Pancreas (tissue), 10 donors: Measurements from ENCODE around the gene PPP1R37. TPM values are rescaled to one million over a fixed set of nuclear protein-coding genes. Genes with fewer than 3 reads are reported as not detected.

ENCODE experiments used
- ATAC-seq, 4 donors: fragments of 200-7000 bp; cut with Tn5 transposase; one replicate each; pipeline versions ENCODE4 v1.8.0 to v1.9.1; 2020; ENCODE audit warnings: mild to moderate bottlenecking in 4 of 4, moderate library complexity in 4 of 4
- DNase-seq, 6 donors: peaks; one replicate each; pipeline ENCODE4 v3.0.0-alpha.2; 2020
- FAIRE-seq: peaks from 2 replicates; lab custom pipeline; 2012; peaks lifted over from hg19 to GRCh38; lab: Jason Lieb, UNC
- H3K27ac ChIP-seq, 4 donors: fragments of 200-600 bp; sonication (generic); 1 replicate in 3 of 4; 2 replicates in 1 of 4; pipeline versions ENCODE4 v1.5.0 to v1.8.0; 2020
- H3K27me3 ChIP-seq, 4 donors: fragments of 200-600 bp; one replicate each; pipeline ENCODE4 v1.8.0; 2021
- H3K36me3 ChIP-seq, 3 donors: fragments of 200-600 bp; sonication (generic) in 1 of 3; one replicate each; pipeline versions ENCODE4 v1.5.0 to v1.8.0; 2020 to 2021
- H3K4me1 ChIP-seq, 3 donors: fragments of 200-600 bp; one replicate each; pipeline ENCODE4 v1.8.0; 2021
- H3K4me3 ChIP-seq, 4 donors: fragments of 200-600 bp; sonication (generic) in 2 of 4; one replicate each; pipeline versions ENCODE4 v1.5.0 to v1.8.0; 2020 to 2021
- H3K9me3 ChIP-seq, 4 donors: fragments of 200-600 bp; one replicate each; pipeline ENCODE4 v1.8.0; 2021
- CTCF ChIP-seq, 4 donors: fragments of 200-600 bp; sonication (generic) in 3 of 4; IDR thresholded peaks; one replicate each; pipeline versions ENCODE4 v1.5.0 to v1.8.0; 2021; ENCODE audit warnings: antibody characterized with exemption in 4 of 4
- WGBS, 2 donors: extraction: QIAGEN DNeasy Blood & Tissue Kit; methylation state at CpG; one replicate each; pipeline ENCODE4 v1.1.7; 2013; 5-methylcytosine and 5-hydroxymethylcytosine counted together
- intact Hi-C, 3 donors: fragments of 100-400 bp; cut with DNase I; formaldehyde crosslinking; loops; one replicate each; pipeline versions ENCODE4 v1.11.1 to v1.14.2; 2022
- polyA plus RNA-seq, 2 donors: library from polyadenylated mRNA; stranded (reverse); fragments of 200-250 nt; gene quantifications; one replicate each; pipeline ENCODE4 v1.2.3, GENCODE V29; 2013
- total RNA-seq, 6 donors: library from RNA; stranded (reverse); fragmentation: NEBNext Ultra II Directional in 4 of 6; extraction: Animal tissue kit (Norgen Biotek cat#: 25700) in 4 of 6; gene quantifications; one replicate each; pipeline versions ENCODE4 v1.2.1 to v1.2.4, GENCODE V29; 2021 to 2023
- donor health status: healthy with polysubstance abuse.
- donor health status: DM: no; HTN: no; CAD: no; lungs with moderate emphysema.
- donor health status: DM: no; HTN: no; CAD: no.
- donor health status: control.
- donor health status: control.
- donor health status: Bipolar disorder and iron deficiency.
- donor health status: DM: yes; HTN: yes; CAD: no.
- donor health status: DM: no; HTN: no; CAD: no.
- donor health status: DM: no; HTN: no; CAD: no.
- donor health status: DM: yes; HTN: yes; CAD: no.

Gene PPP1R37
- total and polyA plus RNA-seq, 8 donors: 13.0 to 57.4 (median 15.3) TPM

DNA sequence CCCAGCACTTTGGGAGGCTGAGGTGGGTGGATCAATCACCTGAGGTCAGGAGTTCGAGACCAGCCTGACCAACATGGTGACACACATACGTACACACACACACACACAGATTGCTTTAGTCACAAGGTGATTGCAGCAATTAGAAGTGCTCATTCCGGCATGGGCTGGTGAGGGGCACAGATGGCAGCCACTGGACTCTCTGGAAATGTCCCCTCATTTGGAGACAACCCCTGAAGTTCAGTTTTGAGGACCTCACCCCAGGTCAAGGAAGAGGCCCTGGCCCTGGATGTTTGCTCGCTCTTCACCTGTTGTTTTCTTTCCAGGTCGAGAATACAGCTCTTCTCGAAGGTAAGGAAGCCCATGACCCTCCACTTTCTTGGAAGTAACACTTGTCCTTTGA is 22.8 kb upstream of the PPP1R37 start:
- H3K27me3 ChIP-seq: no peaks in the 10 kb centered on the region
- intact Hi-C loops: no loop called here
- peaks cover 0 to 46% (median 15%) of the 10 kb centered on the region in 3 donors for H3K36me3 ChIP-seq
- ATAC-seq (no peak), DNase-seq (no peak), FAIRE-seq (no peak)
- TF ChIP-seq CTCF (IDR thresholded peaks at IDR 0.05): no peak
- H3K27ac ChIP-seq: no peak overlapping the region
- H3K4me3 ChIP-seq: no peak overlapping the region
- H3K9me3 ChIP-seq: no peaks in the 10 kb centered on the region
- WGBS, 2 donors: 90 to 91% methylated on average over 6 of the region's 6 CpGs
- no peaks in the 10 kb centered on the region for H3K4me1 ChIP-seq

GRCh38 chr19:45070861-45071544 is 22.0 kb upstream of the PPP1R37 start:
- H3K36me3 ChIP-seq: peaks cover 0 to 38% (median 11%) of the 10 kb centered on the region in 3 donors
- intact Hi-C loops: no loop called here
- H3K4me3 ChIP-seq: no peak overlapping the region
- no peak for TF ChIP-seq CTCF (IDR thresholded peaks at IDR 0.05)
- H3K27ac ChIP-seq: no peak overlapping the region
- WGBS, 2 donors: 91 to 93% methylated on average over 19 of the region's 19 CpGs
- DNase-seq (no peak), ATAC-seq (no peak), FAIRE-seq (no peak)
- H3K27me3 ChIP-seq: no peaks in the 10 kb centered on the region
- H3K9me3 ChIP-seq: no peaks in the 10 kb centered on the region
- no peaks in the 10 kb centered on the region for H3K4me1 ChIP-seq

GRCh38 chr19:45071545-45071938 is 21.4 kb upstream of the PPP1R37 start:
- no peak for TF ChIP-seq CTCF (IDR thresholded peaks at IDR 0.05)
- no peaks in the 10 kb centered on the region for H3K27me3 ChIP-seq
- no peak for ATAC-seq
- H3K9me3 ChIP-seq: no peaks in the 10 kb centered on the region
- 95 to 96% methylated on average over 25 of the region's 25 CpGs for WGBS, 2 donors
- DNase-seq: no peak
- no peak overlapping the region for H3K4me3 ChIP-seq
- intact Hi-C loops: no loop called here
- peaks cover 0 to 36% (median 10%) of the 10 kb centered on the region in 3 donors for H3K36me3 ChIP-seq
- H3K4me1 ChIP-seq: peaks cover 0 to 2% (median 0%) of the 10 kb centered on the region in 3 donors
- no peak for FAIRE-seq
- H3K27ac ChIP-seq: no peak overlapping the region

- no peak for DNase-seq
- H3K27me3 ChIP-seq: no peaks in the 10 kb centered on the region
- H3K36me3 ChIP-seq: peaks cover 0 to 33% (median 8%) of the 10 kb centered on the region in 3 donors
- peaks cover 0 to 7% (median 3%) of the 10 kb centered on the region in 3 donors for H3K4me1 ChIP-seq
- no peak overlapping the region for H3K4me3 ChIP-seq
- H3K27ac ChIP-seq: no peak overlapping the region
- no peak for TF ChIP-seq CTCF (IDR thresholded peaks at IDR 0.05)
- WGBS, 2 donors: 82 to 88% methylated on average over 34 of the region's 34 CpGs
- no peaks in the 10 kb centered on the region for H3K9me3 ChIP-seq
- ATAC-seq: no peak
- intact Hi-C loops: no loop called here
- FAIRE-seq: no peak
Observed at GRCh38 chr19:45071969-45072790, 20.8 kb upstream of the PPP1R37 start.
